Nephron (organoid): ENCODE data around the gene CBR3.

Source experiments
- H3K27ac Mint-ChIP-seq, 3 experiments: 2 replicates each; pipeline ENCODE4 v1.8.0; 2020; ENCODE audit warnings: mixed read lengths in 3 of 3, mild to moderate bottlenecking in 2 of 3, moderate library complexity in 1 of 3
- H3K27me3 Mint-ChIP-seq: 2 replicates; pipeline ENCODE4 v1.8.0; 2021; ENCODE audit warnings: low read depth, mild to moderate bottlenecking, moderate library complexity, mixed read lengths
- H3K36me3 Mint-ChIP-seq: 2 replicates; pipeline ENCODE4 v1.8.0; 2020; ENCODE audit warnings: low read depth, mixed read lengths
- H3K4me1 Mint-ChIP-seq: 2 replicates; pipeline ENCODE4 v1.8.0; 2020; ENCODE audit warnings: mixed read lengths
- H3K4me3 Mint-ChIP-seq, 3 experiments: 2 replicates each; pipeline ENCODE4 v1.8.0; 2020; ENCODE audit warnings: mild to moderate bottlenecking in 3 of 3, mixed read lengths in 3 of 3, moderate library complexity in 2 of 3
- H3K9me3 Mint-ChIP-seq: 2 replicates; pipeline ENCODE4 v1.8.0; 2020; ENCODE audit warnings: mixed read lengths
- CTCF ChIP-seq, 3 experiments: fragments of 200-600 bp; sonication (generic); IDR thresholded peaks; one replicate each; pipeline ENCODE4 v1.5.0; 2021; ENCODE audit warnings: antibody characterized with exemption in 3 of 3; ENCODE audit not compliant: unreplicated experiment in 3 of 3

CBR3 gene

DNA sequence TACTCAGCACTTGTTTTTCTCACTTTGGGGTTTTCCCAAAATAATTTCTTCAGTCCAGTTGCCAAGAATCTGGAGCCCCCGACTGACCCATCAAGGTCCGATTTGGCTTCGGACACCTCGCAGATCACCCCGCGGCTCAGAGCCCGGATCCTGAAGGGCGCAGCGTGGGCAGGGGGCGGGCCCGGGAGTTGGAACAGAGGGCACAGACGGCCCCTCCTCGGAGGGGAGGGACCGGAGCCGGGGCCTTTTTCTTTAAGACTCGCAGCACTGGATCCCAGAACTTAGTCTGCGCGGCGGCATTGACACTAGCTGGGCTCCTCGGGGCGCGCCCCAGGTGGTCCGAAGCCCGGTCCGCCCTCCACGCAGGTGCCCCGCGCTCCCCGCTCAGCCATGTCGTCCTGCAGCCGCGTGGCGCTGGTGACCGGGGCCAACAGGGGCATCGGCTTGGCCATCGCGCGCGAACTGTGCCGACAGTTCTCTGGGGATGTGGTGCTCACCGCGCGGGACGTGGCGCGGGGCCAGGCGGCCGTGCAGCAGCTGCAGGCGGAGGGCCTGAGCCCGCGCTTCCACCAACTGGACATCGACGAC lies at the start of gene CBR3:
CBR3 (plus strand) TSS at position 277 of the 588 bp plus-strand sequence; CDS start at position 391, 114 bp downstream.
- no peak for TF ChIP-seq CTCF (IDR thresholded peaks at IDR 0.05; ENCODE audit: unreplicated experiment in 3 of 3)
- peak within 1 kb of the TSS in 2 of 3 experiments; percentile 16 to 18 for H3K27ac Mint-ChIP-seq
- no peaks in the 10 kb centered on the region for H3K9me3 Mint-ChIP-seq
- H3K4me1 Mint-ChIP-seq = peaks cover 19% of the 10 kb centered on the region
- peak within 1 kb of the TSS; percentile 78 to 92 (median 86) for H3K4me3 Mint-ChIP-seq
- peaks cover 77% of the 10 kb centered on the region for H3K27me3 Mint-ChIP-seq
- H3K36me3 Mint-ChIP-seq = no peaks in the 10 kb centered on the region

GRCh38 chr21:36087362-36088138 lies 47.3 kb upstream of the CBR3 start:
- H3K27me3 Mint-ChIP-seq = no peaks in the 10 kb centered on the region
- TF ChIP-seq CTCF (IDR thresholded peaks at IDR 0.05; ENCODE audit: unreplicated experiment in 3 of 3) = no peak
- no peaks in the 10 kb centered on the region for H3K9me3 Mint-ChIP-seq
- H3K4me3 Mint-ChIP-seq = no peak overlapping the region
- peak overlapping the region in 1 of 3 experiments; percentile 62 for H3K27ac Mint-ChIP-seq
- H3K36me3 Mint-ChIP-seq = no peaks in the 10 kb centered on the region
- peaks cover 10% of the 10 kb centered on the region for H3K4me1 Mint-ChIP-seq

DNA sequence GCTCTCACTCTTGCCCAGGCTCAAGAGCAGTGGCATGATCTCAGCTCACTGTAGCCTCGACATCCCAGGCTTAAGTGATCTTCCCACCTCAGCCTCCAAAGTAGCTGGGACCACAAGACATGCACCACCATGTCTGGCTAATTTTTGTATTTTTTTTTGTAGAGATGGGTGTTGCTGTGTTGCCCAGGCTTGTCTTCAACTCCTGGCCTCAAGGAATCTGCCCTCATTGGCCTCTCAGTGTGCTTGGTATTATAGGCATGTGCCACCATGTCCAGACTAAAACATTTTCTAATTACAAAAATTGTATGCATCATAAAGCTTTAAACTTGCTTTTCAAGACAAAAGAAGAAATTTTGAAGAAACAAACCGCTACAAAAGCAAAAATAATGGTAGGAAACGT lies 44.9 kb upstream of the CBR3 start:
- H3K27me3 Mint-ChIP-seq = no peaks in the 10 kb centered on the region

DNA sequence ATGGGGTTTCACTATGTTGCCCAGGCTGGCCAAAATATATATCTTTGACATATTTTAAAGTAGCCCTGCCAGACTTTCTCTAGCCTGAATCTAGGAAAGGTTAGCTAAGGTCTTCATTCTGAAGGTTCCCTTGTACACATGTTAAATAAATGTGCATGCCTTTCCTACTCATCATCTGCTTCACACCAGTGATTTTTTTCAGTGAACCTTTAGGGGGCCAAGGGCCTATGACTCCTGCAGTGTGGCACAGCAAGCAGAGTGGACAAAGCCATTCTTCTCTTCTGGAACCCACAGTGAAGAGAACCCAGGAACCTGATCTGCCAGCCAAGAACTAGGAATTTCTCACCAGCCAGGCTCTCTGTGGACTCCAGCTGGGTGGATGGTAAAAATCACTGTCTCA lies 42.2 kb upstream of the CBR3 start:
- TF ChIP-seq CTCF (IDR thresholded peaks at IDR 0.05; ENCODE audit: unreplicated experiment in 3 of 3) = no peak
- Mint-ChIP-seq H3K9me3 (peaks cover 12% of the 10 kb centered on the region), H3K4me1 (peaks cover 3% of the 10 kb centered on the region), H3K36me3 (peaks cover 6% of the 10 kb centered on the region), H3K4me3 (no peak overlapping the region), H3K27me3 (no peaks in the 10 kb centered on the region), H3K27ac (no peak overlapping the region)

More for the DNA sequence above, 44.9 kb upstream of the CBR3 start:
- TF ChIP-seq CTCF (IDR thresholded peaks at IDR 0.05; ENCODE audit: unreplicated experiment in 3 of 3) = no peak
- Mint-ChIP-seq H3K9me3 (peaks cover 6% of the 10 kb centered on the region), H3K4me3 (no peak overlapping the region), H3K27ac (no peak overlapping the region), H3K4me1 (peaks cover 10% of the 10 kb centered on the region), H3K36me3 (peaks cover 6% of the 10 kb centered on the region)

DNA sequence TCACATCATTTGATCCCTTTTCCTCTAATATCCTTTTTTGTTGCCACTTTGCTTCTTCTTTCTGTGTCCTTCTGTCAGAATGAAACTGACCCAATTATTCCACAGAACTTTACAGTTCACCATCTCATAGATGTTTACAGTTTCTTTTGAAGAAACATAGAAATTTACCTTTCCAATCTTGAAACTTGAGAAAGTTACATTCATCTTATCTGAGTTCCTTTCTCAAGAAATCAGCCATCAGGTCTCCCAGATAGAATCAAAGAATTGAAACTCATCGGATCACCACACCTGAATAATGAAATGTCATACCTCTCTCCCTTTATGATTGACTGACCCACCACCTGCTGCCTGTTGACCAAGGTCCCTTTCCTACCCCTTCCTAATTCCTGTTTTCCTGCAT lies 41.4 kb upstream of the CBR3 start:
- Mint-ChIP-seq H3K27me3 (no peaks in the 10 kb centered on the region), H3K9me3 (peaks cover 12% of the 10 kb centered on the region), H3K36me3 (peaks cover 6% of the 10 kb centered on the region), H3K4me3 (no peak overlapping the region), H3K4me1 (no peaks in the 10 kb centered on the region), H3K27ac (no peak overlapping the region)
- no peak for TF ChIP-seq CTCF (IDR thresholded peaks at IDR 0.05; ENCODE audit: unreplicated experiment in 3 of 3)
